GM12878 (cell line): ENCODE data around the gene PFN4.

Experiments used
- BACH1 ChIP-seq: fragments of 450-650 bp; IDR thresholded peaks from 2 replicates; pipeline ENCODE4 v1.6.1; 2017; ENCODE audit warnings: mild to moderate bottlenecking, borderline replicate concordance
- CTCF ChIP-seq, 3 experiments: IDR thresholded peaks in 2 of 3; conservative IDR thresholded peaks in 1 of 3; 2 replicates each; pipeline ENCODE4 v1.5.1; 2011; ENCODE audit warnings: low read depth in 3 of 3, low read length in 3 of 3, mild to moderate bottlenecking in 3 of 3, control low read depth in 2 of 3, moderate library complexity in 2 of 3, inconsistent platforms in 1 of 3, mixed read lengths in 1 of 3; ENCODE audit not compliant: control insufficient read depth in 2 of 3, insufficient read depth in 1 of 3; ENCODE audit errors: extremely low read depth in 1 of 3
- E2F4 ChIP-seq: IDR thresholded peaks from 2 replicates; pipeline ENCODE4 v1.6.1; 2012; ENCODE audit warnings: low read depth, low read length, improper control_type of control experiment
- NFIC ChIP-seq: IDR thresholded peaks from 2 replicates; pipeline ENCODE4 v1.6.1; 2012; ENCODE audit warnings: low read depth, mild to moderate bottlenecking, inconsistent platforms, low read length, moderate library complexity
- POLR2AphosphoS5 ChIP-seq: IDR thresholded peaks from 2 replicates; pipeline ENCODE4 v1.6.1; 2011; ENCODE audit warnings: mild to moderate bottlenecking, low read length, inconsistent platforms
- RAD21 ChIP-seq: IDR thresholded peaks from 2 replicates; pipeline ENCODE4 v1.6.1; 2011; ENCODE audit warnings: mild to moderate bottlenecking, low read depth, low read length, moderate library complexity; ENCODE audit not compliant: insufficient read depth

- TF ChIP-seq RAD21 (no peak), POLR2AphosphoS5 (no peak), NFIC (no peak), CTCF (IDR thresholded peaks at IDR 0.05 in 2 of 3, conservative IDR thresholded peaks at IDR 0.05 in 1 of 3; ENCODE audit: control insufficient read depth in 2 of 3, extremely low read depth in 1 of 3, insufficient read depth in 1 of 3, low read depth in 3 of 3, low read length in 3 of 3) (no peak), BACH1 (no peak), E2F4 (no peak)
These were observed 57.8 kb downstream of the PFN4 start for GRCh38 chr2:24065341-24065740.
